ENCODE results near the gene ACTL7B. TPM values are rescaled to one million over a fixed set of nuclear protein-coding genes. Genes with fewer than 3 reads are reported as not detected.

Gene ACTL7B
- total RNA-seq, 4 donors from 2014 or later, result not detected

DNA sequence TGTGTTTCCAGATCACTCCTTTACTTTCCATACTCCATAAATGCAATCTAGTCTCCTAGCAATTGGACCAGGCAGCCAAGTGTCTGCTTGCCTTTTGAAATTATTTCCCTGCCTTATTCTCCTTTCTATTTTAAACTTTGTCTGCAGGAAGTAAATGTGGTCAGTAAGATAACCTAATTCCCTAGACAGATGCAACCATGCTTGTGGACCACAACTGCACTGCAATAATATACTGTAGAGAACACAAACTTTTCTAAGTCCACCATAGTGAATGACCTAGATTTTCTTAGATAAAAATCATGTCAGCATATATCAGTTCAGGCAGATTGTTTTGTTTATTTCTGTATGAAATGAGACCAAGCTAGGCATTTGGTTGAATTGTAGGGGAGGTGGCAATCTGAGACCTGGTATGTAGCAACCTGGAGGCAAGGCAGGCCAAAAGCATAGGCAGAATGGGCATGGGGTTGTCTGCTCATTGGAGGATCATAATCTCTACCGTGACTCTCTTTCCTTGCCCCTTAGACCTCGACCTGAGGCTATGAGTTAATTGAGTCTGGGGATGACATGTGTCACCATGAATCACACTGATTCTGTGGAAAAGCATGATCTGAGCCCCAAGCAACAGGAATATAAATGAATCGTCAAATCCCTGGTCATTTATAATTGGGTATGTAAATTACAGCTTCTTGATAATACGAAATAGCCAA is 20.7 kb downstream of the ACTL7B start:
- no peaks in the 10 kb centered on the region for H3K4me1 ChIP-seq
- no peaks in the 10 kb centered on the region for H3K27me3 ChIP-seq
- WGBS, result 49% methylated on average over 4 of the region's 4 CpGs
- intact Hi-C loops (cut with DNase I), result no loop called here
- H3K27ac ChIP-seq (replicated peaks in 1 of 4), result no peak overlapping the region
- H3K36me3 ChIP-seq, result no peaks in the 10 kb centered on the region
- no peaks in the 10 kb centered on the region for H3K9me3 ChIP-seq
- no peak for TF ChIP-seq EP300 (IDR thresholded peaks at IDR 0.05)
- TF ChIP-seq, protein P1, sequence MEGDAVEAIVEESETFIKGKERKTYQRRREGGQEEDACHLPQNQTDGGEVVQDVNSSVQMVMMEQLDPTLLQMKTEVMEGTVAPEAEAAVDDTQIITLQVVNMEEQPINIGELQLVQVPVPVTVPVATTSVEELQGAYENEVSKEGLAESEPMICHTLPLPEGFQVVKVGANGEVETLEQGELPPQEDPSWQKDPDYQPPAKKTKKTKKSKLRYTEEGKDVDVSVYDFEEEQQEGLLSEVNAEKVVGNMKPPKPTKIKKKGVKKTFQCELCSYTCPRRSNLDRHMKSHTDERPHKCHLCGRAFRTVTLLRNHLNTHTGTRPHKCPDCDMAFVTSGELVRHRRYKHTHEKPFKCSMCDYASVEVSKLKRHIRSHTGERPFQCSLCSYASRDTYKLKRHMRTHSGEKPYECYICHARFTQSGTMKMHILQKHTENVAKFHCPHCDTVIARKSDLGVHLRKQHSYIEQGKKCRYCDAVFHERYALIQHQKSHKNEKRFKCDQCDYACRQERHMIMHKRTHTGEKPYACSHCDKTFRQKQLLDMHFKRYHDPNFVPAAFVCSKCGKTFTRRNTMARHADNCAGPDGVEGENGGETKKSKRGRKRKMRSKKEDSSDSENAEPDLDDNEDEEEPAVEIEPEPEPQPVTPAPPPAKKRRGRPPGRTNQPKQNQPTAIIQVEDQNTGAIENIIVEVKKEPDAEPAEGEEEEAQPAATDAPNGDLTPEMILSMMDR (IDR thresholded peaks at IDR 0.05), result no peak
- TF ChIP-seq POLR2A (IDR thresholded peaks at IDR 0.05; ENCODE audit: low read depth), result no peak
- TF ChIP-seq POLR2AphosphoS5 (IDR thresholded peaks at IDR 0.05), result no peak
- no peak for DNase-seq (ENCODE audit: extremely low spot score)
- no peak overlapping the region for H3K4me3 ChIP-seq

DNA sequence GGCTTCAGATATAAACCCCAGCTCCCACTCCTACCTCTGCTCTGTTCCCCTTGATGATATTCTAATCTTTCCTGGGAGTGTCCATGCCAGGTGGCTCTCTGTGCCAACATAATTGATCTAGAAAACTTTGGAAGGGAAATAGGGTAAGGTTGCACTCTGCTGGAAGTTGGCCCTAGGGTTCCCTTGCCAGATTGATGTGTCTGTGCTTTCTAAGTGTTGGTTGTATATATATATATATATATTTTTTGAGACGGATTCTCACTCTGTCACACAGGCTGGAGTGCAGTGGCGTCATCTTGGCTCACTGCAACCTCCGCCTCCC is 23.6 kb downstream of the ACTL7B start:
- DNase-seq (ENCODE audit: extremely low spot score), result no peak
- Histone ChIP-seq H3K36me3 (no peaks in the 10 kb centered on the region), H3K27ac (replicated peaks in 1 of 4) (no peak overlapping the region), H3K4me1 (no peaks in the 10 kb centered on the region), H3K4me3 (no peak overlapping the region), H3K9me3 (no peaks in the 10 kb centered on the region), H3K27me3 (no peaks in the 10 kb centered on the region)
- no peak for TF ChIP-seq EP300 (IDR thresholded peaks at IDR 0.05)
- TF ChIP-seq POLR2AphosphoS5 (IDR thresholded peaks at IDR 0.05), result no peak
- TF ChIP-seq, protein P1 (IDR thresholded peaks at IDR 0.05), result no peak
- no peak for TF ChIP-seq POLR2A (IDR thresholded peaks at IDR 0.05; ENCODE audit: low read depth)
- intact Hi-C loops (cut with DNase I), result no loop called here
- 100% methylated on average over 3 of the region's 3 CpGs for WGBS

DNA sequence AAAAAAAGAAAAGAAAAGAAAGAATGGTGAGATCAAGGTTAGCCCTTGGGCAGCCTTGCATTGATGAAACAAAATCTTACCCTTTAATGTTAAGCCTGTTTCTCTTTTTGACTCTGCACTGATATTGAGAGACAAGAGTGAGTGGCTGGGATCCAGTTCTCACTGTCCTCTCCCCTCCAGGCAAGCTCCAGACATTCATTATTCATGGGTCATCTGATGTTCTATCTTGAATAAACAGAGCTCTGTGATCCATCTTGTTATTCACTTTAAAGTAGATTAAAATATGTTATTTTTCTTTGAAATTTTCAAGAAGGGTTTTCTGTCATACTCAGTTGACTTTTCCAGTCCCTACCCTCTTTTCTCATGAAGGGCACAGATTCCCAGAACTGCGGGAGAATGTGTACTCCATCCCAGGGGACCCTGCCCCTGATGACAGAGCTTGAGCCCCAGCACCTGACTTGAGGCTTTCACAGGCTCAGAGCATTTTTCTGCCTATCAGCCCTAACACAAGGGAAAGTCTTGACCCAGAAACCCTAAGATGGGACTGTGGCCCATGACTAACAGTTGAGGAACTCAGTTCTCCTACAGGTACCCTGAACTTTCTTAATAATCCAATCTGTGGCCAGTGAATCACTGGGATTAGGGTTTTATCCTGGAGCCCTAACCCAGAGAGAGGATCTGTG is 24.1 kb downstream of the ACTL7B start:
- no peak overlapping the region for H3K27ac ChIP-seq (replicated peaks in 1 of 4)

DNA sequence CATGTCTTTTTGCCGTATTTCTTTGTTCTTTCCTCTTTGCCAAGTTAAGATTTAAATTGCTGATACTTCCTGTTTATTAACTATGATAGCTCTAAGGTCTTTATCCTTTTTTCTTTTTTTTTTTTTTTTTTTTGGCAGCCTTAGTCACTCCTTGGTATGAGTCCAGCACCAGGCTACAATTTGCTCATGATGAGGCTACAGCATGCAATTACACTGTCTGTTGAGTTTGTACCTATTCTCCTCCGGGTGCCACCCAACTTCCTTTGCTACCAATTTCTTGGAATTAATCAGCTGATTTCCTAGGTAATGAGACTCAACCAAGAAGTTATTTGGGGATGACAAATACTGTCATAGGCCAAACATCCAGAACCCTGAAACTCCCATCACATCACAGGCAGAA is 25.5 kb downstream of the ACTL7B start:
- no peak overlapping the region for H3K27ac ChIP-seq (replicated peaks in 1 of 4)
- no peaks in the 10 kb centered on the region for H3K4me1 ChIP-seq
- intact Hi-C loops (cut with DNase I), result no loop called here
- no peaks in the 10 kb centered on the region for H3K36me3 ChIP-seq
- no peaks in the 10 kb centered on the region for H3K27me3 ChIP-seq
- no peak for DNase-seq (ENCODE audit: extremely low spot score)
- no peak for TF ChIP-seq POLR2A (IDR thresholded peaks at IDR 0.05; ENCODE audit: low read depth)
- TF ChIP-seq, protein P1 (IDR thresholded peaks at IDR 0.05), result no peak
- no peak for TF ChIP-seq POLR2AphosphoS5 (IDR thresholded peaks at IDR 0.05)
- no peak for TF ChIP-seq EP300 (IDR thresholded peaks at IDR 0.05)
- 74% methylated on average over 2 of the region's 2 CpGs for WGBS
- H3K4me3 ChIP-seq, result no peak overlapping the region
- no peaks in the 10 kb centered on the region for H3K9me3 ChIP-seq

More for the DNA sequence above, 24.1 kb downstream of the ACTL7B start:
- Histone ChIP-seq H3K27me3 (no peaks in the 10 kb centered on the region), H3K36me3 (no peaks in the 10 kb centered on the region), H3K4me1 (no peaks in the 10 kb centered on the region), H3K4me3 (no peak overlapping the region), H3K9me3 (no peaks in the 10 kb centered on the region)
- intact Hi-C loops (cut with DNase I), result no loop called here
- 74% methylated on average over 1 of the region's 1 CpG for WGBS
- TF ChIP-seq POLR2A (IDR thresholded peaks at IDR 0.05; ENCODE audit: low read depth) (no peak), POLR2AphosphoS5 (IDR thresholded peaks at IDR 0.05) (no peak), EP300 (IDR thresholded peaks at IDR 0.05) (no peak)
- TF ChIP-seq, protein P1 (IDR thresholded peaks at IDR 0.05), result no peak
- DNase-seq (ENCODE audit: extremely low spot score), result no peak
